Smooth muscle cell (in vitro differentiated cells): ENCODE data around the gene MFAP5. TPM values are rescaled to one million over a fixed set of nuclear protein-coding genes. Genes with fewer than 3 reads are reported as not detected.
A peak's percentile ranks its signal among the peaks of the same experiment; 100 is the strongest.

Source experiments
- DNase-seq: peaks from one replicate; lab custom pipeline; 2025; ENCODE audit not compliant: unreplicated experiment; lab: John Stamatoyannopoulos, UW
- H2AFZ ChIP-seq: fragments of 200-600 bp; sonication (generic); 2 replicates; pipeline ENCODE4 v1.6.0; 2016; ENCODE audit warnings: antibody characterized with exemption, low read depth, mild to moderate bottlenecking
- H3F3A ChIP-seq: fragments of 200-600 bp; sonication (generic); 2 replicates; pipeline ENCODE4 v1.6.0; 2017; ENCODE audit warnings: antibody characterized with exemption, low read depth
- H3K27ac ChIP-seq: fragments of 200-600 bp; sonication (generic); 2 replicates; pipeline ENCODE4 v1.5.1; 2016; ENCODE audit warnings: low read depth, mild to moderate bottlenecking
- H3K27me3 ChIP-seq: fragments of 200-600 bp; sonication (generic); 2 replicates; pipeline ENCODE4 v1.6.1; 2016; ENCODE audit warnings: low read depth, mild to moderate bottlenecking
- H3K36me3 ChIP-seq: fragments of 200-600 bp; sonication (generic); 2 replicates; pipeline ENCODE4 v1.5.1; 2016; ENCODE audit warnings: low read depth
- H3K4me1 ChIP-seq: fragments of 200-600 bp; sonication (generic); 2 replicates; pipeline ENCODE4 v1.5.1; 2016; ENCODE audit warnings: low read depth
- H3K4me2 ChIP-seq: fragments of 200-600 bp; sonication (generic); 2 replicates; pipeline ENCODE4 v1.6.0; 2016; ENCODE audit warnings: mild to moderate bottlenecking
- H3K4me3 ChIP-seq: fragments of 200-600 bp; sonication (generic); 2 replicates; pipeline ENCODE4 v1.5.1; 2016; ENCODE audit warnings: mild to moderate bottlenecking
- H3K79me2 ChIP-seq: fragments of 200-600 bp; sonication (generic); 2 replicates; pipeline ENCODE4 v1.6.0; 2016; ENCODE audit warnings: low read depth, mild to moderate bottlenecking
- H3K9ac ChIP-seq: fragments of 200-600 bp; sonication (generic); 2 replicates; pipeline ENCODE4 v1.6.0; 2016; ENCODE audit warnings: low read depth
- H3K9me3 ChIP-seq: fragments of 200-600 bp; sonication (generic); replicated peaks from 2 replicates; pipeline ENCODE4 v1.5.1; 2016; ENCODE audit warnings: low read depth
- H4K20me1 ChIP-seq: fragments of 200-600 bp; sonication (generic); 2 replicates; pipeline ENCODE4 v1.6.0; 2016; ENCODE audit warnings: low read depth
- CTCF ChIP-seq: fragments of 200-600 bp; sonication (generic); IDR thresholded peaks from 2 replicates; pipeline ENCODE4 v1.5.1; 2017; ENCODE audit warnings: borderline replicate concordance, mild to moderate bottlenecking, antibody characterized with exemption; ENCODE audit not compliant: insufficient read depth, poor library complexity, severe bottlenecking
- WGBS: methylation state at CpG from one replicate; pipeline ENCODE4 v1.1.7; 2016; ENCODE audit warnings: low lambda C conversion rate; 5-methylcytosine and 5-hydroxymethylcytosine counted together
- polyA plus RNA-seq: library from polyadenylated mRNA; unstranded; fragments of >200 nt; fragmentation: Nextera tagmentation; extraction: Ambion mirVana; gene quantifications from 2 replicates; pipeline ENCODE4 v1.2.1, GENCODE V29; 2016
- total RNA-seq: library from RNA; depleted of rRNA; stranded (reverse); fragments of >200 nt; gene quantifications from 2 replicates; pipeline ENCODE4 v1.2.3, GENCODE V29; 2014

Gene MFAP5
- total and polyA plus RNA-seq, 2 experiments from 2014 or later, result 33.5 to 120 TPM

- Histone ChIP-seq H3K36me3 (no peaks in the 10 kb centered on the region), H3K4me3 (no peak overlapping the region), H3K4me2 (no peak overlapping the region), H3K27me3 (no peaks in the 10 kb centered on the region), H3K4me1 (peaks cover 26% of the 10 kb centered on the region), H3F3A (peaks cover 24% of the 10 kb centered on the region), H3K79me2 (no peaks in the 10 kb centered on the region), H3K27ac (no peak overlapping the region), H4K20me1 (no peaks in the 10 kb centered on the region), H3K9me3 (no peaks in the 10 kb centered on the region), H3K9ac (no peak overlapping the region), H2AFZ (no peak overlapping the region)
- WGBS, result 94% methylated on average over 2 of the region's 2 CpGs
- DNase-seq, result no peak
- TF ChIP-seq CTCF, result no peak
These were observed 22.4 kb upstream of the MFAP5 start for GRCh38 chr12:8685051-8685450.

- Histone ChIP-seq H3K36me3 (no peaks in the 10 kb centered on the region), H3K4me3 (peak overlapping the region; percentile 14), H3K9ac (peak overlapping the region; percentile 4), H3K79me2 (no peaks in the 10 kb centered on the region), H3K9me3 (no peaks in the 10 kb centered on the region), H3K27me3 (no peaks in the 10 kb centered on the region), H3K4me1 (peaks cover 7% of the 10 kb centered on the region), H3F3A (peaks cover 10% of the 10 kb centered on the region), H3K27ac (peak overlapping the region; percentile 63), H2AFZ (no peak overlapping the region), H3K4me2 (peak overlapping the region; percentile 61), H4K20me1 (no peaks in the 10 kb centered on the region)
- WGBS, result 12% methylated on average over 11 of the region's 11 CpGs
- TF ChIP-seq CTCF, result no peak
- DNase-seq, result no peak
These were observed 18.7 kb upstream of the MFAP5 start for GRCh38 chr12:8681129-8681884.

GRCh38 chr12:8680533-8680932 is 17.9 kb upstream of the MFAP5 start:
- Histone ChIP-seq H2AFZ (no peak overlapping the region), H4K20me1 (no peaks in the 10 kb centered on the region), H3K36me3 (no peaks in the 10 kb centered on the region), H3K79me2 (no peaks in the 10 kb centered on the region), H3K9ac (no peak overlapping the region), H3K27ac (peak overlapping the region; percentile 63), H3K9me3 (no peaks in the 10 kb centered on the region), H3K4me2 (peak overlapping the region; percentile 61), H3K4me3 (no peak overlapping the region), H3K4me1 (peaks cover 7% of the 10 kb centered on the region), H3F3A (peaks cover 10% of the 10 kb centered on the region), H3K27me3 (no peaks in the 10 kb centered on the region)
- TF ChIP-seq CTCF, result no peak
- 86% methylated on average over 9 of the region's 9 CpGs for WGBS
- no peak for DNase-seq

- Histone ChIP-seq H3K4me1 (peaks cover 7% of the 10 kb centered on the region), H3K79me2 (no peaks in the 10 kb centered on the region), H3K4me2 (no peak overlapping the region), H3K36me3 (no peaks in the 10 kb centered on the region), H4K20me1 (no peaks in the 10 kb centered on the region), H3K27me3 (no peaks in the 10 kb centered on the region), H3K27ac (peak overlapping the region; percentile 59), H3K9me3 (no peaks in the 10 kb centered on the region), H3K4me3 (no peak overlapping the region), H2AFZ (no peak overlapping the region), H3K9ac (no peak overlapping the region), H3F3A (peaks cover 10% of the 10 kb centered on the region)
- DNase-seq, result no peak
- 39% methylated on average over 3 of the region's 3 CpGs for WGBS
- no peak for TF ChIP-seq CTCF
These were observed 16.1 kb upstream of the MFAP5 start for GRCh38 chr12:8678661-8679111.
